VCaP (cell line): Measurements from ENCODE around the gene TP63.

Experiments
- H3K27ac ChIP-seq: fragments of 450-650 bp; 2 replicates; pipeline ENCODE4 v1.5.1; 2017
- CTCF ChIP-seq: fragments of 450-650 bp; conservative IDR thresholded peaks from 2 replicates; pipeline ENCODE4 v1.5.1; 2017; ENCODE audit warnings: mild to moderate bottlenecking, moderate library complexity

TP63 gene

GRCh38 chr3:189781415-189781814, 150.2 kb downstream of the TP63 start:
- TF ChIP-seq CTCF, result no peak

GRCh38 chr3:189786479-189787064, 155.4 kb downstream of the TP63 start:
- no peak for TF ChIP-seq CTCF
- no peak overlapping the region for H3K27ac ChIP-seq

More at GRCh38 chr3:189781415-189781814, 150.2 kb downstream of the TP63 start:
- no peak overlapping the region for H3K27ac ChIP-seq

DNA sequence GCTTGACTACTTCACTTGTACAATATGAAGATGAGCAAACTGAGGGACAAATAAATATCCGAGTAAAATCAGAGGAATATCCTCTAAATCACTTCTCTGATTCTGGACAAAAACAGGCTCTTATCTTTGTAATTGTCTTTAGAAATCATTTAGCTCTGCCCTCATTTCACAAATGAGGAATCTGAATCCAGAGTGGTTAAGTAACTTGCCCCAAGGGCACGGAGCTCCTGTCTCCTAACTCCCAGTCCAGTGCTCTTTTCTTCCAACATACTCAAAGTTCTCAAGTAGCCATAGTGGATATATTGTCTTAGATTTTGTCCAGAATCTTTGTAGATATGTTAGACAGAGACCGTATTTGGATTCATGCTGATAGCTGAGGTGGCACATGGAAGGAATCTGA, 156.0 kb downstream of the TP63 start:
- no peak overlapping the region for H3K27ac ChIP-seq
- TF ChIP-seq CTCF, result no peak

- no peak overlapping the region for H3K27ac ChIP-seq
- TF ChIP-seq CTCF, result no peak
Observed at GRCh38 chr3:189787632-189788031, 156.4 kb downstream of the TP63 start.

- no peak for TF ChIP-seq CTCF
- no peak overlapping the region for H3K27ac ChIP-seq
Observed at GRCh38 chr3:189789432-189789831, 158.2 kb downstream of the TP63 start.

GRCh38 chr3:189790658-189791057, 159.5 kb downstream of the TP63 start:
- TF ChIP-seq CTCF, result peak; percentile 60

DNA sequence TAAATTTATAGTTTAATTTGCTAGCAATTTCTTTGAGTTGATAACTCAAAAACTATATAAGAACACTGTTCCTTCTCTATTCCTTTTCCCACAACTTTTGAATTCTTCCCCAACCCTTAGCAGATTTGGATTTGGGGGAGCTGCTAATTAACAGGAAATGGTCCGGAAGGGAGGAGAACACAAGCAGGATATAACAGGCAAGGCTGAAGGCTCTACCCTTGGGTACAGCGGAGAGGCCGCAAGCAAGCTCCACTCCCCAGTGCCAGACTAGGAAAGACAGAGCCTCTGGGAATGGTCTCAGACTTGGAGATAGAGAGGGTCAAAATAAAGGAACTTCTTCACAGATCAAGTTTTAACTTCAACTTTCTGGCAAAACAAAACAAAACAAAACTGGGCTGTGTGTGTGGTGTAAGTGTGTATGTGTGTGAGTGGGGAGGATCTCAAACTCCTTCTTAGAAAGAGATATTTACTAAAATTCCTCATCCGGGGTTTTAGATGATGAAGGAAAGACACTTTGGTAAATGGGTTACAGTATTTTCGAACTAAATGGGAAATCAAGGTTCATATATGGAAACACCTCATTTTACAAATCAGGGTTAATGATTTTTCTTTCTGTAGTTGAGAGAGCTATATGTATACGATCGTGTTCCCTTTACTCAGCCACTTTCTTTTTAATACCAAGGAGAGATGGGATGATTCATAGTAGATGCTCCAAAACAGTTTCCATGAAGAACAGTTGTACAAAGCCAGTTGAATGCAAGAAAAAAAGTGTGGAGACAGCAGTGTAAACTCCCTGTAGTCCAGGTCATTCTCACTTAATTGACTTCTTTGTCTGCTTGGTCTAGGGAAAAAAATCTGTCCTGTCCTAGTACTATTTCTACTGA, 161.1 kb downstream of the TP63 start:
- TF ChIP-seq CTCF, result no peak
- H3K27ac ChIP-seq, result no peak overlapping the region

More at GRCh38 chr3:189790658-189791057, 159.5 kb downstream of the TP63 start:
- peak overlapping the region; percentile 53 for H3K27ac ChIP-seq
